Measurements from ENCODE around the gene SETD7. TPM values are rescaled to one million over a fixed set of nuclear protein-coding genes. Genes with fewer than 3 reads are reported as not detected.

Gene SETD7
- total RNA-seq, 4 donors from 2014 or later: 19.7 to 31.3 (median 24.8) TPM

GRCh38 chr4:139472852-139473251 is 83.2 kb downstream of the SETD7 start:
- H3K4me3 ChIP-seq: no peak overlapping the region
- no peak overlapping the region for H3K27ac ChIP-seq
- no peak for TF ChIP-seq EP300 (IDR thresholded peaks at IDR 0.05; ENCODE audit: low read depth)
- TF ChIP-seq CTCF (IDR thresholded peaks at IDR 0.05): no peak
- no peak for TF ChIP-seq POLR2AphosphoS5 (IDR thresholded peaks at IDR 0.05)
- TF ChIP-seq POLR2A (IDR thresholded peaks at IDR 0.05): no peak
- no peaks in the 10 kb centered on the region for H3K27me3 ChIP-seq
- in situ Hi-C loops (cut with MboI; ENCODE audit: low pct_ligation_motif_present in 1 of 4, low pct_unique_long_range_greater_than_20kb in 1 of 4, low sequenced_read_pairs in 3 of 4): no loop called here
- H3K36me3 ChIP-seq: peaks cover 0 to 13% (median 7%) of the 10 kb centered on the region in 4 donors
- peaks cover 0 to 5% (median 0%) of the 10 kb centered on the region in 4 donors for H3K4me1 ChIP-seq
- DNase-seq: no peak
- peaks cover 0 to 6% of the 10 kb centered on the region in 2 donors for H3K9me3 ChIP-seq
- WGBS, 2 donors (ENCODE audit: low coverage in 1 of 2): 72 to 81% methylated on average over 3 of the region's 3 CpGs
- intact Hi-C loops (cut with DNase I; ENCODE audit: low total_unique reads): no loop called here

- in situ Hi-C loops (cut with MboI; ENCODE audit: low pct_ligation_motif_present in 1 of 4, low pct_unique_long_range_greater_than_20kb in 1 of 4, low sequenced_read_pairs in 3 of 4): no loop called here
- Histone ChIP-seq H3K27me3 (no peaks in the 10 kb centered on the region), H3K36me3 (peaks cover 0 to 13% (median 7%) of the 10 kb centered on the region in 4 donors), H3K4me1 (peaks cover 0 to 5% (median 0%) of the 10 kb centered on the region in 4 donors), H3K4me3 (no peak overlapping the region), H3K9me3 (peaks cover 0 to 6% of the 10 kb centered on the region in 2 donors), H3K27ac (no peak overlapping the region)
- intact Hi-C loops (cut with DNase I; ENCODE audit: low total_unique reads): no loop called here
- TF ChIP-seq EP300 (IDR thresholded peaks at IDR 0.05; ENCODE audit: low read depth) (no peak), CTCF (IDR thresholded peaks at IDR 0.05) (no peak), POLR2AphosphoS5 (IDR thresholded peaks at IDR 0.05) (no peak), POLR2A (IDR thresholded peaks at IDR 0.05) (no peak)
- WGBS, 2 donors (ENCODE audit: low coverage in 1 of 2): 91% methylated on average over 6 of the region's 6 CpGs; no CpG with 5 or more reads in 1 of the 2 donors
- DNase-seq: no peak
Observed at GRCh38 chr4:139470997-139471665, 84.9 kb downstream of the SETD7 start.

GRCh38 chr4:139470295-139470694 is 85.7 kb downstream of the SETD7 start:
- no peak overlapping the region for H3K27ac ChIP-seq
- intact Hi-C loops (cut with DNase I; ENCODE audit: low total_unique reads): no loop called here
- DNase-seq: no peak

GRCh38 chr4:139469869-139470268 is 86.2 kb downstream of the SETD7 start:
- in situ Hi-C loops (cut with MboI; ENCODE audit: low pct_ligation_motif_present in 1 of 4, low pct_unique_long_range_greater_than_20kb in 1 of 4, low sequenced_read_pairs in 3 of 4): no loop called here
- Histone ChIP-seq H3K4me3 (no peak overlapping the region), H3K9me3 (peaks cover 0 to 6% of the 10 kb centered on the region in 2 donors), H3K27me3 (no peaks in the 10 kb centered on the region), H3K36me3 (peaks cover 0 to 13% (median 7%) of the 10 kb centered on the region in 4 donors), H3K4me1 (peaks cover 0 to 5% (median 0%) of the 10 kb centered on the region in 4 donors), H3K27ac (no peak overlapping the region)
- no peak for TF ChIP-seq POLR2AphosphoS5 (IDR thresholded peaks at IDR 0.05)
- no peak for TF ChIP-seq POLR2A (IDR thresholded peaks at IDR 0.05)
- TF ChIP-seq CTCF (IDR thresholded peaks at IDR 0.05): no peak
- TF ChIP-seq EP300 (IDR thresholded peaks at IDR 0.05; ENCODE audit: low read depth): no peak
- WGBS, 2 donors (ENCODE audit: low coverage in 1 of 2): 57 to 75% methylated on average over 1 of the region's 1 CpG
- intact Hi-C loops (cut with DNase I; ENCODE audit: low total_unique reads): no loop called here
- no peak for DNase-seq

More at GRCh38 chr4:139470295-139470694, 85.7 kb downstream of the SETD7 start:
- H3K27me3 ChIP-seq: no peaks in the 10 kb centered on the region
- TF ChIP-seq POLR2AphosphoS5 (IDR thresholded peaks at IDR 0.05) (no peak), EP300 (IDR thresholded peaks at IDR 0.05; ENCODE audit: low read depth) (no peak), POLR2A (IDR thresholded peaks at IDR 0.05) (no peak), CTCF (IDR thresholded peaks at IDR 0.05) (no peak)
- H3K4me1 ChIP-seq: peaks cover 0 to 5% (median 0%) of the 10 kb centered on the region in 4 donors
- peaks cover 0 to 6% of the 10 kb centered on the region in 2 donors for H3K9me3 ChIP-seq
- peaks cover 0 to 13% (median 7%) of the 10 kb centered on the region in 4 donors for H3K36me3 ChIP-seq
- in situ Hi-C loops (cut with MboI; ENCODE audit: low pct_ligation_motif_present in 1 of 4, low pct_unique_long_range_greater_than_20kb in 1 of 4, low sequenced_read_pairs in 3 of 4): no loop called here
- no peak overlapping the region for H3K4me3 ChIP-seq
